ENCODE measurements around the gene CLASP1. TPM values are rescaled to one million over a fixed set of nuclear protein-coding genes. Genes with fewer than 3 reads are reported as not detected.

The CLASP1 gene
- total and polyA plus RNA-seq, 12 donors = 10.1 to 90.6 (median 71.7) TPM

DNA sequence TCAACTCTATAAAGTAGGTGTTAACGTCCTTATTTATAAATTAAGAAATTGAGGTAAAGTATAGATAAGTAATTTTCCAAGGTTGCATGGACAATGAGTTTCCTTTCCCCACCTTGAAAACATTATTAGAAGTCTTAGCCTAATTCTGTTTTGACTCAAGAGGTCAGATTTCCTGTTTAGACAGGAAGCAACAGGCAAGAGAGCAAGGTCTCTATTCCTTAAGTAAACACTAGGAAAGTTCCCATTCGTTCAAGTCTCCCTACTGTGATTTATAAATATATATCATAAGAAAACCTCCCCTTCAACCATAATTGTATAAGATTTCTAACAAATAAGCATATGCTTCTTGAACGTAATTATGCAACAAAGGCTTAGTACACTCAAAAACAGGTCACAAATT is 40.3 kb downstream of the CLASP1 start:
- peaks cover 0 to 22% (median 0%) of the 10 kb centered on the region in 9 donors for H3K36me3 ChIP-seq
- ATAC-seq = no peak
- DNase-seq = no peak
- 51 to 56% methylated on average over 3 of the region's 3 CpGs for WGBS, 2 donors
- intact Hi-C loops (cut with DNase I) = loop anchor here in 2 of 10 donors (5.0 kb wide), 2 partner anchors 38 to 108 kb away; partner anchors contain the start of gene CLASP1 (in 1 of the 2)
- TF ChIP-seq, protein P1, sequence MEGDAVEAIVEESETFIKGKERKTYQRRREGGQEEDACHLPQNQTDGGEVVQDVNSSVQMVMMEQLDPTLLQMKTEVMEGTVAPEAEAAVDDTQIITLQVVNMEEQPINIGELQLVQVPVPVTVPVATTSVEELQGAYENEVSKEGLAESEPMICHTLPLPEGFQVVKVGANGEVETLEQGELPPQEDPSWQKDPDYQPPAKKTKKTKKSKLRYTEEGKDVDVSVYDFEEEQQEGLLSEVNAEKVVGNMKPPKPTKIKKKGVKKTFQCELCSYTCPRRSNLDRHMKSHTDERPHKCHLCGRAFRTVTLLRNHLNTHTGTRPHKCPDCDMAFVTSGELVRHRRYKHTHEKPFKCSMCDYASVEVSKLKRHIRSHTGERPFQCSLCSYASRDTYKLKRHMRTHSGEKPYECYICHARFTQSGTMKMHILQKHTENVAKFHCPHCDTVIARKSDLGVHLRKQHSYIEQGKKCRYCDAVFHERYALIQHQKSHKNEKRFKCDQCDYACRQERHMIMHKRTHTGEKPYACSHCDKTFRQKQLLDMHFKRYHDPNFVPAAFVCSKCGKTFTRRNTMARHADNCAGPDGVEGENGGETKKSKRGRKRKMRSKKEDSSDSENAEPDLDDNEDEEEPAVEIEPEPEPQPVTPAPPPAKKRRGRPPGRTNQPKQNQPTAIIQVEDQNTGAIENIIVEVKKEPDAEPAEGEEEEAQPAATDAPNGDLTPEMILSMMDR (IDR thresholded peaks at IDR 0.05) = no peak
- H3K4me1 ChIP-seq = peaks cover 9 to 80% (median 49%) of the 10 kb centered on the region in 9 donors
- H3K27me3 ChIP-seq = no peaks in the 10 kb centered on the region
- no peak overlapping the region for H3K4me3 ChIP-seq
- H3K27ac ChIP-seq = peak overlapping the region in 3 of 10 donors; percentile 11 to 58 (median 26)
- peaks cover 0 to 27% (median 0%) of the 10 kb centered on the region in 11 donors for H3K9me3 ChIP-seq

DNA sequence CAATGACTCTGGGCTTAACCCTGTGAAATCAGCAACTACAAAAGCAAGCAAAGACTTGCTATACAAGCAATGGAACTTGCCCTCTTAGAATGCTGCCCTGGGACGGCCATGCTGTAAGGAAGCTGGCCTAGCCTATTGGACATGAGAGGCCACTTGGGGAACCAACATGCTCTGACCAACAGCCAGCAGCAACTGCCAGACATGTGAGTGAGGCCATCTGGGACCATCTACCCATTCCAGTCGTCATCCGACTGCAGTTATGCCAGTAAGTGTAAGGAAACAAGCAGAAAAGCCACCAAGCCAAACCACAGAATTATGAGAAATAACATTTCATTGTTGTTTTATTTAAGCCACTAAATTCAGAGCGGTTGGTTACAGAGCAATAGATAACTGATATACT is 40.9 kb downstream of the CLASP1 start:
- intact Hi-C loops (cut with DNase I) = loop anchor here in 2 of 10 donors (5.0 kb wide), 2 partner anchors 39 to 109 kb away; partner anchors contain the start of gene CLASP1 (in 1 of the 2)
- DNase-seq (no peak), ATAC-seq (peak in 2 of 8 donors; percentile 25 to 29)
- Histone ChIP-seq H3K4me1 (peaks cover 9 to 74% (median 43%) of the 10 kb centered on the region in 9 donors), H3K9me3 (peaks cover 0 to 27% (median 0%) of the 10 kb centered on the region in 11 donors), H3K36me3 (peaks cover 0 to 28% (median 0%) of the 10 kb centered on the region in 9 donors), H3K27ac (peak overlapping the region in 3 of 10 donors; percentile 11 to 58 (median 26)), H3K27me3 (no peaks in the 10 kb centered on the region), H3K4me3 (no peak overlapping the region)
- WGBS, 2 donors = 73 to 75% methylated on average over 4 of the region's 4 CpGs
- TF ChIP-seq, protein P1 (IDR thresholded peaks at IDR 0.05) = no peak

DNA sequence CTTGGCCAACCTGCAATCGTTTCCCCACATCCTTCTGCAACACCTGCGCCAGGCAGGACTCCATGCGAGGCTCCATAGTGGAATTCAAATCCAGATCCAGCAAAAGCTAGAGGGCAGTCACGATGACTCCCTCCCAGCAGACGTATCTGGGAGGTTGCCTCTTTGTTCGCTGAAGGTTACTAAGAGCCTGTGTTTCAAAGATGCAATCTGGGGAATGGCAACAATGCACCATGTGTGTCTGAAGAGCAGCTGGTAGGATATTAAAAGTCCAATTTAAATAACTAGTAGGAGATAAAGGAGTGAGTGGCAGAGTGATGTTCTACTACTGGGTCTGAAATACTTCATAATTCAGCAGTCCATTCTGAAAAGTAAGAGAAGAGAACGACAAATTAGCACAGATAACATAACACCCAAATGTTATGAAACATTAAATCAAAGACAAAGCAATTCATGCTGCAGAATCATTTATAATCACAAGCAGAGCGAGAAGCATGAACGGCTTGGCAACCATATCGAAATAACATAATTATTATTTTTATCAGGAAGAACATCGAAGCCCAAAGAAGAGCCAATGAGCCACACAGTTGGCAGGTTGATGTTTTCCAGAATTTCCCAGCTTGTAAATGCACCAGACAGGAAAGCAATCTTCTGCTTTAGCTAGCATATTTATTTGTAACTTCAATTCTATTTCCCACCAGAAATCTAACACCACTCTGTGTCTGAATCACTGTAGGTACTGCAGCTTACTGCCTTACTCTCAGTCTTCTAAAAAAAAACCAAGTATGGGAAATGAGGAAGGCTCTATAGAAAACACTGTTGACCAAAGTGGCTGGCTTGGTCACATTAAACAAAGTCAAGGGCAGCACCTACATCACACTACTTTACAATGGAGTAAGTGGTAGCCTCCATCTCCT is 43.2 kb downstream of the CLASP1 start:
- no peak overlapping the region for H3K4me3 ChIP-seq
- WGBS, 2 donors = 48 to 70% methylated on average over 11 of the region's 11 CpGs

DNA sequence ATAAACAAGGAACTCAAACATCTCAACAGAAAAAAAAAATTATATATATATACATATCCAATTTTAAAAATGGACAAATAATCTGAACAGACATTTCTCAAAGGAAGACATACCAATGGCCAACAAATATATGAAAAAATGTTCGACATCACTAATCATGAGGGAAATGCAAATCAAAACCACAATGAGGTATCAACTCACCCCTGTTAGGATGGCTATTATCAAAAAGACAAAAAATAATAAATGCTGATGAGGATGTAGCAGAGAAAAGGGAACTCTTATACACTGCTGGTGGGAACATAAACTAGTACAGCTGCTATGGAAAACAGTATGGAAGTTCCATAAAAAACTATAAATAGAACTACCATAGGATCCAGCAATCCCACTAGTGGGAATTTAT is 46.1 kb downstream of the CLASP1 start:
- 96 to 98% methylated on average over 1 of the region's 1 CpG for WGBS, 2 donors
- Histone ChIP-seq H3K9me3 (peaks cover 0 to 1% (median 0%) of the 10 kb centered on the region in 11 donors), H3K36me3 (peaks cover 0 to 33% (median 0%) of the 10 kb centered on the region in 9 donors), H3K27ac (no peak overlapping the region), H3K4me1 (peaks cover 5 to 63% (median 19%) of the 10 kb centered on the region in 9 donors), H3K27me3 (no peaks in the 10 kb centered on the region), H3K4me3 (no peak overlapping the region)
- TF ChIP-seq, protein P1 (IDR thresholded peaks at IDR 0.05) = no peak
- DNase-seq (no peak), ATAC-seq (no peak)
- intact Hi-C loops (cut with DNase I) = no loop called here

More for the DNA sequence above, 43.2 kb downstream of the CLASP1 start:
- ATAC-seq (peak in 7 of 8 donors; percentile 23 to 82 (median 48)), DNase-seq (no peak)
- intact Hi-C loops (cut with DNase I) = loop anchor here in 2 of 10 donors (5.0 kb wide), 2 partner anchors 41 to 111 kb away; partner anchors contain the start of gene CLASP1 (in 1 of the 2)
- H3K27ac ChIP-seq = peak overlapping the region in 8 of 10 donors; percentile 26 to 77 (median 44)
- H3K4me1 ChIP-seq = peaks cover 9 to 71% (median 30%) of the 10 kb centered on the region in 9 donors
- peaks cover 0 to 13% (median 0%) of the 10 kb centered on the region in 11 donors for H3K9me3 ChIP-seq
- H3K36me3 ChIP-seq = peaks cover 0 to 33% (median 0%) of the 10 kb centered on the region in 9 donors
- H3K27me3 ChIP-seq = no peaks in the 10 kb centered on the region
- TF ChIP-seq, protein P1 (IDR thresholded peaks at IDR 0.05) = peak in 2 of 9 donors; percentile 15 to 29
